GM18873 (cell line): ENCODE measurements around the gene PTPRD.

Experiments
- ATAC-seq: cut with Tn5 transposase; IDR thresholded peaks from one replicate; pipeline ENCODE4 v1.9.1; 2021; ENCODE audit warnings: mild to moderate bottlenecking, moderate library complexity, moderate number of reproducible peaks; ENCODE audit not compliant: unreplicated experiment, low FRiP score

The PTPRD gene

GRCh38 chr9:8364026-8364752 lies 2248.6 kb downstream of the PTPRD start:
- no peak for ATAC-seq

DNA sequence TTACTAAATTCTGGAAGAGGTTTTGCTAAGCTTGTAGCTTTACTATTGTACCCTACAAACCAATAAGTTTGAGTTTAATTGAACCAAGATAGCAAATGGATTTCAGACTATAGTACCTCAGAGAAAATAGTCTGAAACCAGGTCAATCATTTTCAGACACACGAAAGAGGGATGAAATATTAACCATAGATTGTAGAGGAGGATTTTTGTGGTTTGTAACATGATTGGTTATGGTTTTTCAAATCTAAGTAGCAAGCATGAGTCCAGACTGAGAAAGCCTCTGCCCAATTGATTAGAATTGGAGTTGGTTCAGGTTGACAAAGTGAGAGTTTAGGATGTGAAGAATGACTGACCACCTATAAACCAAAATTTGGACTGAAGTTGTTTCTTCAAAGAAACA lies 2250.6 kb downstream of the PTPRD start:
- peak; percentile 62 for ATAC-seq

DNA sequence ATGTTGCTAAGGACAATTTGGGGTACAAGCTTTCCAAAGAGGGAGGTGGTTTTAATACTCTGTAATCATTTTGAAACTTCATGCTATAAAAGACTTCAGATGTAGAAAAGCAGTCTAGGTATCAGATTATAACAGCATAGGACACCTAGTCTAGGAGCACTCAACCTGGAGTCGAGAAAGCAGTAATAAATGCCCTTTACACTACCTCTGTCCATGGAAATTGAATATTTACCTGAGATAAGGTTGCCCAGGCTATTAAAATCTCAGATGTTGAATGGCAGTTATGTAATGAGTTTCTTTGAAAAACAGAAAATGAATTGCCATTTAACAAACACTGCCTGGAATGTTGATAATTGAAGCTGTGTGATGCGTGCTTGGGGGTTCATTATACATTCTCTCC lies 2251.4 kb downstream of the PTPRD start:
- ATAC-seq: no peak

- ATAC-seq: no peak
These were observed 2256.4 kb downstream of the PTPRD start for GRCh38 chr9:8356406-8356805.

DNA sequence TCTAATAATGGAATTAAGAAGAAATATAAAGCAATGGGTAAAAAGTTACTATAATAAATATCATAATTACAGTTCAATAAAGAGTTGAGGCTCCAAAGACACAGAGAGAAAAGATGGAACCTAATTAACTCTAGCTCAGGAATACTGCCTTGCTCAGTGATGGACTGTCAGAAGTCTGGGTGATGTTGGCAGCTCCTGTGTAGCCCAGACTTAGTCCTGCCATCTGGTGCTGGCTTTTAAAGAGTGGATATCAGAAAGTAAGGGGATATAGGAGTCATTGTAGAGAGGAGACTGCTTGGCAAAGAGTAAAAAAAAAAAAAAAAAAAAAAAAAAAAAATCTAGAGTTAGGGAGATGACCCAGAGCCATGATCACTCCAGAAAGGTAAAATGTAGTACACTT lies 2261.4 kb downstream of the PTPRD start:
- no peak for ATAC-seq

DNA sequence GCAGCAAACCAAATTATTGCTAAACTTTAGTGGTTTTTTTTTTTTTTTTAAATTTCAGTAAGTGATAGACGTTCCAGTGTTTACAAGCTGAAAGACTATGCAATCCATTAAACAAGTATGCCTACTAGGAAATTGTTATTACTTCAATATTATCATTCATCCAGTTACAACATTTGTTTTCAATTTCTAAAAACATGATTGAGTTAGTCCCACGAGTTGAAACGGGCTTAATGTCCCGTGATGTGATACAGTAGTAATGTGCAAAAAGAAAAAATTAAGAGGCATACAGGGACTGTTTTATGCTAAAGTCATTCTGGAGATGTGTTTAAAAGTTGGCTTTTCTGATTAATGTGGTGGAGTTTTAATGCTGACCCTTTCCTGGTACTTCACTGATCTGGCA lies 2262.9 kb downstream of the PTPRD start:
- ATAC-seq: no peak

DNA sequence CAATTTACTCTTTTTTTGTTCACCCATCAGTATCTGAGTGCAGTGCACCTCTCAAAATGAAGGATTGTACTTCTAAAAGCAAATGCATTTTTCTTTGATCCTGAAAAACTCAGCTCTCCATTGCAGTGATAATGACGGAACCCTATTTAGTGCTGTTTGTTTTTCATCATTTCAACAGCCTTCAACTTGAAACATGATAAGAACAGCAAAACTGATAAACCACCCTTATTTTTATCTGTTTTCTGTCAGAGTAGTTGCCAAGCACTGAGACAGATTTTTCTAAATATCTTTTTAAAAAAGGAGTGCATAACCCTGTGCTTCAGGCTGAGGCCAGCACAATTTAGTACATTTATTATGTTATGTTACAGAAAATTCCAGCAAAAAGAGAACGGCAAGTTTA lies 2263.4 kb downstream of the PTPRD start:
- ATAC-seq: no peak

GRCh38 chr9:8348756-8349155 lies 2264.0 kb downstream of the PTPRD start:
- no peak for ATAC-seq

- no peak for ATAC-seq
These were observed 2266.5 kb downstream of the PTPRD start for GRCh38 chr9:8346296-8346695.

DNA sequence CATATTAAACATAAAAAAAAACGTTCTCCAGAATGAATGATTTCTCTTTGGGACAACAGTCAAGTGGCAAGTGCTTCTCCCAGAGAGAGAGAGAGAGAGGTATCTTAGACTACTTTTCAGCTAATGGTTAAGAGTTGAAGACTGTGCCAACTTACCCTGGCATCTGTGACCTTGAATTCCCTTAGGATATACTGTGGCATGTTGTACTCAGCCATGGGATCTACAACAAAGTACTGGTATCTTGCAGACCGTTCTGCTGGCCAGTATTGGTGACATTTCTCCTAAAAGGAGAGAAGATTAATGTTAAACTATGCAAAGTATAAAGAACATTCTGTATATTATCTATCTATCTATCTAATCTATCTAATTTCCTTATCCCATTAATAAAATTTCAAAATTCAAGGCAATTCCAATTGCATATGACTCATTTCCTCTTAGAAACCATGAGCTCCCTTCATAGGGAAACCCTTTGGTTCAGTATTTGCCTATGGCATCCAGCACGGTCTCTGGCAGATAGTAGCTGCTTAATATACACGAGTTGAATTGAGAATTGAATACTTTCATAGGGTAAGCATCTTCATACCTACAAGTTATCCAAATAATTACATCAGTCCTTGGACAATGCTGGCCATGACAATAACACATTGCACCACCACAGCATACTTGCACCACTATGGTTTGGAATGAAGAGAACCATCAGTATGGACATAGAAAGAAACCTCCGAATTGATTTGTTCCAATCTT lies 2273.9 kb downstream of the PTPRD start:
- ATAC-seq: no peak

DNA sequence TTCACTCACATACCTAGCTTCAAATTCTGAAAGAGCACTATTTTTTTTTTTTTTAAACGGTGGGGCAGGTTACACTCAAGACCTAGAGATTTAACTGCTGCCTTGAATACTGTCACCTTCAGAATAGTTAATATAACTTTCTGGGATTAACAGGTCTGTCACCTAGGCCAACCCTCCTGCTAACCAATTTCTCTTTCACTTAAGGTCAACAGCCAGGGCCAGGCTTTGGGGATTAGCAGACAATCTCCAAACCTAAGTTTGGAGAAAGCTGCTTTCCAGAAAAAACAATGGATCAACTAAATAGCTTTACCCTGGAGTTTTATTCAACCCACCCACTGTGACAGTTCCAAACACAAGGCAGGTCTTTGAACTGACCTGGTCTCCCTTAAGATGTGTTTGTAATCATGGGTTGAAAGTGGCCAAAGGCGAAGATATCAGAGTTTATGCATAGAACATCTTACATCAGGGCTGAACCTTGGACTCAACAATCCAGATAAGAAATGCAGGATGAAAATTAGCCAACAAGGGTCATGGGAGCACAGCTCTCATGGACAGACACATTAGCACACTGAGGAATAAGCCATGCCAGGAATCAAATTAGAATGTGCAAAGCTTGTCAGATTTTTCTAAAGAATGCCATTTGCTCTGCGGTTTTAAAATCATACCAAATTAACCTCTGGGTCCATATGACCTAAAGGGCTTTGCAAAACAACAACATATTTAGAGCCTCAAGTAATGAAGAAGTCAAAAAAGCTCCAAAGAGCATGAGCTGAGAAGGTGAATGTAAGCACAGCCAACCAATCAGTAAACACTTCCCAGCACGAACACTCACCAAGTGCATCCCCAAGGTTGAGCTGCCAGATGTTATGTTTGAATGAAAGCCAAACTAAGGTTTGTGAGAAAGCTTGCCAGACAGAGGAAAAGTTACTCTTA lies 2274.7 kb downstream of the PTPRD start:
- no peak for ATAC-seq

- no peak for ATAC-seq
These were observed 2279.9 kb downstream of the PTPRD start for GRCh38 chr9:8332871-8333270.

DNA sequence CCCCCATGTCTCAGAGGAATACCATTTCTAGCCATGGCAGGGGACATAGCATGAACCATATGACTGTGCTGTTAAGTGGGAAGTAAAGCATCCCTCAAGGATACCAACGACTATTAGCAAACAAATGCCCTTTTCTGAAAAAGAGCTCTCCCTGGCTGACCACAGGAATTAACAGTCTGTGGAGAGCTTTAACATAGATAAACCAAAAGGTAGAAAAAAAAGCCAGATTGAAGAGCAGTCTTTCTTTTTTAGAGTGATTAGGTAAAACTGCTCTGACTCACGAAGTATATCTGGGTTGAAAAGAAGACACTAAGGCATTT lies 2280.5 kb downstream of the PTPRD start:
- ATAC-seq: no peak

- no peak for ATAC-seq
These were observed 2281.1 kb downstream of the PTPRD start for GRCh38 chr9:8331507-8332330.

DNA sequence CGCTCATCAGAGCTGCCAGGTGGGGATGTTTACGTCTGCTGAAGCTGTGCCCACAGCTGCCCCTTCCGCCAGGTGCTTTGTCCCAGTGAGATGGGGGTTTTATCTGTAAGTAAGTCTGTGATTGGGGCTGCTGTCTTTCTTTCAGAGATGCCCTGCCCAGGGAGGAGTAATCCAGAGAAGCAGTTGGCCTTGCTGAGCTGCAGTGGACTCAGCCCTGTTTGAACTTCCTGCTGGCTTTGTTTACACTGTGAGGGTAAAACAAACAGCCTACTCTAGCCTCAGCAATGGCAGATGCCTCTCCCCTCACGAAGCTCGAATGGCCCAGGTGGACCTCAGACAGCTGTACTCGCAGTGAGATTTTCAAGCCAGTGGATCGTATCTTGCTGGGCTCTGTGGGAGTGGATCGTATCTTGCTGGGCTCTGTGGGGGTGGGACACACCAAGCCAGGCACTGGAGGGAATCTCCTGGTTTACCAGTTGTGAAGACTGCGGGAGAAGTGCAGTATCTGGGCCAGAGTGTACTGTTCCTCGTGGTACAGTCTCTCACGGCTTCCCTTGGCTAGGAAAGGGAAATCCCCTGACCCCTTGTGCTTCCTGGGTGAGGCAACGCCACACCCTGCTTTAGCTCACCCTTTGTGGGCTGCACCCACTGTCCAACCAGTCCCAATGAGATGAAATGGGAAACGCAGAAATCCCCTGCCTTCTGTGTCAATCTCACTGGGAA lies 2283.1 kb downstream of the PTPRD start:
- no peak for ATAC-seq

- ATAC-seq: no peak
These were observed 2297.6 kb downstream of the PTPRD start for GRCh38 chr9:8315211-8315610.

DNA sequence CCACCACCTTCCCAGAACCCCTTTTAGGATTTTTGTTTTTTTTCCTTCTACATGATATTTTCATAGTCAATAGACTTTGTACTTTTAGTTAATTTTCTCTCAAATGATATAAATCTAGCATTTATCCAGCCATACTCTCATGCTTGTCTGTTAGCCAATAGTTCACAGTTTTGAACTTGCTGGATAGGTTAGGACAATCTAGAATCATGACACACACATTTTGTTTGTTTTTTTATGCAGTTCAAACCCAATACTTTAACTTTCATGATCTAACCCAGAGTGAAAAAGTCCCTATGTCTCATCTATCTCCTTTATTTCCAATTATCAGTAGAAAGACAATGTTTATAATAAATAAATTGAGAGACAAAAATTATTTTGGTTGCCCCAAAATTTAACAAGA lies 2303.5 kb downstream of the PTPRD start:
- ATAC-seq: no peak

DNA sequence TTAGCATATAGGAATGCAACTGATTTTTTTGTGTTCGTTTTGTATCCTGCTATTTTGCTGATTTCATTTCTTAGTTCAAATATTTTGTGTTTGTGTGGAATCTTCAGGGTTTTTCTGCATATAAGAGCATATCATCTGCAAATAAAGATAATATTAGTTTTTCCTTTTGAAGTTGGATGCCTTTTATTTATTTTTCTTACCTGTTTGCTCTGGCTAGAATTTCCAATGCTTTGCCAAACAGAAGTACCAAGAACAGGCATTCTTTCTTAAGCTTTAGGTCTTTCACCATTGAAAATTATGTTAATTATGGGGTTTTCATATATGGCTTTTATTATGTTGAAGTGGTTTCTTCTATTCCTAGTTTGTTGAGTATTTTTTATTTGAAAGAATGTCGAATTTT lies 2308.1 kb downstream of the PTPRD start:
- no peak for ATAC-seq

DNA sequence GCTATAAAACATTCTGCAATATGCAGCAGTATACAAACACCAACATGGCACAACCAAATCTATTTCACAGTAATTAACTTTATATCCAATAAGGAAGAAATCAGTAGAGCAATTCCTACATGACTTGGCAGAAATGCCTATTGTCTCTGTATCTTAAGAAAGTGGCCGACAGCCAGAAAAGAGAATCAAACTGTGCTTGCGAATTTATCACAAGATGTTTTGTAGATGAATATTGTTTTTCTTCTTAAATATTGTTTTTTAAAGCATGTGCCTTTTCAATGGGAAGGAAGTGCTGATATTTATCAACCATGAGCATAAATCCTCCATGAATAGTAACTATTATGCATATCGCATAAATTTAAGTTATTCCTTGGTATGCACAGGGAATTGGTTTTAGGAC lies 2311.5 kb downstream of the PTPRD start:
- ATAC-seq: no peak

DNA sequence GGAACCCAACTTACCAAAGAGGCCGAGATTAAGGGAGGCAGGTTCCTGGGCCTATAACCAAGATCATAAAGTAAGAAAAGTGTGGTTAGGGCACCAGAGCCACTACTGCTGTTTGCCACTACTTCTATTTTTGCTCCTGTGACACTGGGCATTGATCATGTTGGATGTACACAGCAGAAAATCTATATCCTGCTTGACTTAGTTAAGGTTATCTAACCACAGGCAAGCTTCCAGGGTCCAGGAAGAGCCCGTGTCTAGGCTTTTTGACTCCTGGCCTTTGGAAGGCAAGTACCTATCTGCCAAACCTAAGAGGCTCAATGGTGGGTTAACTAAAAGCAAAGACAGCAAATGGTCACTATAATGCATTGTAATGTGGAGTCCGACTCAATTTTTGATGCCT lies 2315.8 kb downstream of the PTPRD start:
- no peak for ATAC-seq
